Ectodermal cell (in vitro differentiated cells): Measurements from ENCODE around the gene CDK18.

Source experiments
- H3K27ac ChIP-seq: 2 replicates; pipeline ENCODE4 v1.7.0; 2013; ENCODE audit warnings: mild to moderate bottlenecking, low read depth, low read length; ENCODE audit not compliant: insufficient read depth, poor library complexity, severe bottlenecking
- H3K27me3 ChIP-seq: 2 replicates; pipeline ENCODE4 v1.7.0; 2013; ENCODE audit warnings: mild to moderate bottlenecking, low read length; ENCODE audit not compliant: insufficient read depth, control insufficient read depth, poor library complexity, severe bottlenecking
- H3K36me3 ChIP-seq: one replicate; pipeline ENCODE4 v1.7.0; 2013; ENCODE audit warnings: low read length; ENCODE audit not compliant: control insufficient read depth, insufficient read depth
- H3K4me1 ChIP-seq: one replicate; pipeline ENCODE4 v1.7.0; 2013; ENCODE audit warnings: low read length; ENCODE audit not compliant: control insufficient read depth, insufficient read depth
- H3K4me3 ChIP-seq: 2 replicates; pipeline ENCODE4 v1.7.0; 2013; ENCODE audit warnings: low read depth, low read length, control low read depth; ENCODE audit not compliant: insufficient read depth
- H3K9me3 ChIP-seq: 2 replicates; pipeline ENCODE4 v1.7.0; 2013; ENCODE audit warnings: mild to moderate bottlenecking, low read length, moderate library complexity; ENCODE audit not compliant: control insufficient read depth
- whole genome bisulfite sequencing, 2 experiments: methylation state at CpG; one replicate each; pipeline ENCODE4 v1.1.7; 2013; ENCODE audit warnings: missing lambda C conversion rate in 2 of 2; 5-methylcytosine and 5-hydroxymethylcytosine counted together

The CDK18 gene

GRCh38 chr1:205570796-205571537, 66.5 kb downstream of the CDK18 start:
- H3K9me3 ChIP-seq, result no peaks in the 10 kb centered on the region
- no peak overlapping the region for H3K4me3 ChIP-seq
- H3K4me1 ChIP-seq, result peaks cover 22% of the 10 kb centered on the region
- WGBS, 2 experiments, result 80 to 87% methylated on average over 2 of the region's 2 CpGs
- H3K27me3 ChIP-seq, result peaks cover 64% of the 10 kb centered on the region
- H3K27ac ChIP-seq, result no peak overlapping the region
- H3K36me3 ChIP-seq, result no peaks in the 10 kb centered on the region

- Histone ChIP-seq H3K27me3 (peaks cover 56% of the 10 kb centered on the region), H3K36me3 (no peaks in the 10 kb centered on the region), H3K9me3 (no peaks in the 10 kb centered on the region), H3K4me1 (peaks cover 22% of the 10 kb centered on the region), H3K4me3 (no peak overlapping the region), H3K27ac (no peak overlapping the region)
- WGBS, 2 experiments, result 65 to 70% methylated on average over 4 of the region's 4 CpGs
Observed at GRCh38 chr1:205571747-205572146, 67.3 kb downstream of the CDK18 start.

- 88 to 90% methylated on average over 1 of the region's 1 CpG for WGBS, 2 experiments
- Histone ChIP-seq H3K27ac (no peak overlapping the region), H3K36me3 (no peaks in the 10 kb centered on the region), H3K27me3 (peaks cover 53% of the 10 kb centered on the region), H3K9me3 (no peaks in the 10 kb centered on the region), H3K4me1 (peaks cover 22% of the 10 kb centered on the region), H3K4me3 (no peak overlapping the region)
Observed at GRCh38 chr1:205572421-205572820, 68.0 kb downstream of the CDK18 start.

GRCh38 chr1:205575294-205575885, 70.9 kb downstream of the CDK18 start:
- 73 to 76% methylated on average over 1 of the region's 1 CpG for WGBS, 2 experiments
- H3K36me3 ChIP-seq, result no peaks in the 10 kb centered on the region

GRCh38 chr1:205576011-205576410, 71.5 kb downstream of the CDK18 start:
- H3K9me3 ChIP-seq, result no peaks in the 10 kb centered on the region
- H3K27ac ChIP-seq, result no peak overlapping the region
- WGBS, 2 experiments, result 94% methylated on average over 3 of the region's 3 CpGs
- peaks cover 10% of the 10 kb centered on the region for H3K4me1 ChIP-seq
- peaks cover 19% of the 10 kb centered on the region for H3K27me3 ChIP-seq
- no peak overlapping the region for H3K4me3 ChIP-seq
- no peaks in the 10 kb centered on the region for H3K36me3 ChIP-seq

More at GRCh38 chr1:205575294-205575885, 70.9 kb downstream of the CDK18 start:
- H3K4me1 ChIP-seq, result peaks cover 13% of the 10 kb centered on the region
- peaks cover 25% of the 10 kb centered on the region for H3K27me3 ChIP-seq
- H3K27ac ChIP-seq, result no peak overlapping the region
- H3K4me3 ChIP-seq, result no peak overlapping the region
- no peaks in the 10 kb centered on the region for H3K9me3 ChIP-seq

GRCh38 chr1:205576805-205577761, 72.6 kb downstream of the CDK18 start:
- Histone ChIP-seq H3K36me3 (no peaks in the 10 kb centered on the region), H3K4me1 (peaks cover 7% of the 10 kb centered on the region), H3K27ac (no peak overlapping the region), H3K9me3 (no peaks in the 10 kb centered on the region), H3K4me3 (no peak overlapping the region), H3K27me3 (peaks cover 8% of the 10 kb centered on the region)
- 80 to 81% methylated on average over 22 of the region's 22 CpGs for WGBS, 2 experiments

- WGBS, 2 experiments, result 72 to 80% methylated on average over 13 of the region's 13 CpGs
- H3K27me3 ChIP-seq, result peaks cover 6% of the 10 kb centered on the region
- H3K4me3 ChIP-seq, result no peak overlapping the region
- peaks cover 7% of the 10 kb centered on the region for H3K4me1 ChIP-seq
- H3K36me3 ChIP-seq, result no peaks in the 10 kb centered on the region
- H3K27ac ChIP-seq, result no peak overlapping the region
- H3K9me3 ChIP-seq, result no peaks in the 10 kb centered on the region
Observed at GRCh38 chr1:205577874-205578658, 73.6 kb downstream of the CDK18 start.

- Histone ChIP-seq H3K4me3 (no peak overlapping the region), H3K27ac (no peak overlapping the region), H3K36me3 (no peaks in the 10 kb centered on the region), H3K4me1 (peaks cover 7% of the 10 kb centered on the region), H3K27me3 (peaks cover 6% of the 10 kb centered on the region), H3K9me3 (no peaks in the 10 kb centered on the region)
- 79% methylated on average over 9 of the region's 9 CpGs for WGBS, 2 experiments
Observed at GRCh38 chr1:205578780-205579571, 74.5 kb downstream of the CDK18 start.

GRCh38 chr1:205579711-205580110, 75.2 kb downstream of the CDK18 start:
- no peak overlapping the region for H3K27ac ChIP-seq
- H3K4me3 ChIP-seq, result no peak overlapping the region
- no peaks in the 10 kb centered on the region for H3K36me3 ChIP-seq
- peaks cover 7% of the 10 kb centered on the region for H3K4me1 ChIP-seq
- peaks cover 6% of the 10 kb centered on the region for H3K27me3 ChIP-seq
- no peaks in the 10 kb centered on the region for H3K9me3 ChIP-seq
- 81 to 82% methylated on average over 12 of the region's 12 CpGs for WGBS, 2 experiments
